Neuronal stem cell (in vitro differentiated cells): ENCODE results near the gene RBM19.
A peak's percentile ranks its signal among the peaks of the same experiment; 100 is the strongest.

Experiments used
- DNase-seq: peaks from one replicate; pipeline ENCODE4 v3.0.0-alpha.2; 2013; ENCODE audit warnings: low spot score
- H2AFZ ChIP-seq: one replicate; pipeline ENCODE4 v1.6.1; 2013; ENCODE audit warnings: mild to moderate bottlenecking, low read length, inconsistent platforms
- H2AK5ac ChIP-seq: 2 replicates; pipeline ENCODE4 v1.6.1; 2013; ENCODE audit warnings: low read depth, mild to moderate bottlenecking, inconsistent platforms, low read length, moderate library complexity, mixed read lengths
- H2BK120ac ChIP-seq: 2 replicates; pipeline ENCODE4 v1.6.1; 2013; ENCODE audit warnings: low read depth, mild to moderate bottlenecking, inconsistent platforms, low read length, moderate library complexity, mixed read lengths
- H2BK12ac ChIP-seq: one replicate; pipeline ENCODE4 v1.6.1; 2013; ENCODE audit warnings: low read length, inconsistent platforms
- H2BK15ac ChIP-seq: 2 replicates; pipeline ENCODE4 v1.6.1; 2013; ENCODE audit warnings: mild to moderate bottlenecking, low read length, inconsistent platforms, mixed read lengths
- H2BK5ac ChIP-seq: one replicate; pipeline ENCODE4 v1.6.1; 2013; ENCODE audit warnings: inconsistent platforms, mild to moderate bottlenecking, low read length, moderate library complexity
- H3K14ac ChIP-seq: one replicate; pipeline ENCODE4 v1.6.1; 2013; ENCODE audit warnings: low read length, inconsistent platforms
- H3K18ac ChIP-seq: 2 replicates; pipeline ENCODE4 v1.6.1; 2013; ENCODE audit warnings: low read length, inconsistent platforms
- H3K23ac ChIP-seq: 2 replicates; pipeline ENCODE4 v1.6.1; 2013; ENCODE audit warnings: low read depth, mild to moderate bottlenecking, mixed read lengths, low read length, inconsistent platforms; ENCODE audit not compliant: poor library complexity
- H3K27ac ChIP-seq: replicated peaks from 3 replicates; pipeline ENCODE4 v1.5.1; 2013; ENCODE audit warnings: low read length, inconsistent platforms
- H3K27me3 ChIP-seq, 3 experiments: 2 replicates each; pipeline ENCODE4 v1.6.1; 2013; ENCODE audit warnings: low read length in 3 of 3, mild to moderate bottlenecking in 2 of 3, inconsistent platforms in 1 of 3, low read depth in 1 of 3, mixed read lengths in 1 of 3, moderate library complexity in 1 of 3; ENCODE audit not compliant: control insufficient read depth in 3 of 3, insufficient read depth in 3 of 3
- H3K36me3 ChIP-seq, 2 donors: replicated peaks in 1 of 2; 2 replicates each; pipeline ENCODE4 v1.6.1; 2013; ENCODE audit warnings: low read length in 2 of 2; ENCODE audit not compliant: control insufficient read depth in 2 of 2, insufficient read depth in 2 of 2
- H3K4ac ChIP-seq: 2 replicates; pipeline ENCODE4 v1.6.1; 2013; ENCODE audit warnings: inconsistent platforms, mild to moderate bottlenecking, low read length, moderate library complexity
- H3K4me1 ChIP-seq, 2 donors: 1 replicate in 1 of 2; 2 replicates in 1 of 2; pipeline ENCODE4 v1.6.1; 2013; ENCODE audit warnings: low read length in 2 of 2, low read depth in 1 of 2; ENCODE audit not compliant: control insufficient read depth in 2 of 2, insufficient read depth in 1 of 2
- H3K4me2 ChIP-seq: one replicate; pipeline ENCODE4 v1.6.1; 2013; ENCODE audit warnings: mild to moderate bottlenecking, low read length, inconsistent platforms; ENCODE audit not compliant: insufficient read depth, poor library complexity, severe bottlenecking
- H3K4me3 ChIP-seq, 2 donors: 2 replicates each; pipeline ENCODE4 v1.5.1; 2013; ENCODE audit warnings: low read length in 2 of 2, mild to moderate bottlenecking in 2 of 2, inconsistent platforms in 1 of 2, moderate library complexity in 1 of 2
- H3K79me1 ChIP-seq: one replicate; pipeline ENCODE4 v1.6.1; 2013; ENCODE audit warnings: low read depth, mild to moderate bottlenecking, inconsistent platforms, low read length, moderate library complexity
- H3K9ac ChIP-seq: one replicate; pipeline ENCODE4 v1.6.1; 2013; ENCODE audit warnings: mild to moderate bottlenecking, low read depth, low read length, inconsistent platforms; ENCODE audit not compliant: poor library complexity
- H3K9me3 ChIP-seq, 2 donors: replicated peaks in 1 of 2; 2 replicates each; pipeline versions ENCODE3 to v1.6.1; 2013; ENCODE audit warnings: low read length in 2 of 2, mild to moderate bottlenecking in 2 of 2, inconsistent platforms in 1 of 2, low read depth in 1 of 2, mixed read lengths in 1 of 2, moderate library complexity in 1 of 2; ENCODE audit not compliant: control insufficient read depth in 2 of 2, insufficient read depth in 1 of 2
- H4K8ac ChIP-seq: one replicate; pipeline ENCODE4 v1.6.1; 2013; ENCODE audit warnings: low read depth, mild to moderate bottlenecking, inconsistent platforms, low read length, moderate library complexity
- H4K91ac ChIP-seq: one replicate; pipeline ENCODE4 v1.6.1; 2013; ENCODE audit warnings: low read length, low read depth, mild to moderate bottlenecking, inconsistent platforms; ENCODE audit not compliant: poor library complexity
- WGBS, 2 donors: extraction: QIAGEN DNeasy Blood & Tissue Kit; methylation state at CpG; one replicate each; pipeline ENCODE4 v1.1.7; 2013; ENCODE audit warnings: missing lambda C conversion rate in 2 of 2, mixed read lengths in 1 of 2; ENCODE audit not compliant: insufficient read length in 2 of 2, insufficient replicate concordance in 1 of 2; ENCODE audit errors: extremely low coverage in 2 of 2; 5-methylcytosine and 5-hydroxymethylcytosine counted together

The RBM19 gene

GRCh38 chr12:113867258-113867657 lies 98.9 kb downstream of the RBM19 start:
- no peak overlapping the region for H2AFZ ChIP-seq
- no CpG with 5 or more reads among the region's 6 CpGs for WGBS, 2 donors
- no peak overlapping the region for H2BK5ac ChIP-seq
- no peak overlapping the region for H3K18ac ChIP-seq
- H2AK5ac ChIP-seq: no peak overlapping the region
- no peak overlapping the region for H3K14ac ChIP-seq
- no peaks in the 10 kb centered on the region for H3K36me3 ChIP-seq
- H2BK12ac ChIP-seq: no peak overlapping the region
- H3K79me1 ChIP-seq: no peaks in the 10 kb centered on the region
- no peak overlapping the region for H2BK120ac ChIP-seq
- H3K23ac ChIP-seq: no peak overlapping the region
- no peak for DNase-seq
- no peak overlapping the region for H3K27ac ChIP-seq
- H3K4me1 ChIP-seq: peaks cover 15 to 25% of the 10 kb centered on the region in 2 donors
- no peak overlapping the region for H3K4ac ChIP-seq
- H3K4me2 ChIP-seq: no peak overlapping the region
- no peak overlapping the region for H3K9ac ChIP-seq
- H3K9me3 ChIP-seq: peaks cover 3% of the 10 kb centered on the region in 2 donors
- no peak overlapping the region for H2BK15ac ChIP-seq
- no peak overlapping the region for H4K8ac ChIP-seq
- no peaks in the 10 kb centered on the region for H3K27me3 ChIP-seq
- H3K4me3 ChIP-seq: no peak overlapping the region
- H4K91ac ChIP-seq: no peak overlapping the region

- Histone ChIP-seq H3K9me3 (peaks cover 1 to 2% of the 10 kb centered on the region in 2 donors), H3K14ac (no peak overlapping the region), H3K36me3 (no peaks in the 10 kb centered on the region), H2BK12ac (no peak overlapping the region), H2AK5ac (no peak overlapping the region), H2BK120ac (no peak overlapping the region), H3K27me3 (no peaks in the 10 kb centered on the region), H4K91ac (no peak overlapping the region), H4K8ac (no peak overlapping the region), H3K9ac (no peak overlapping the region), H3K4me3 (no peak overlapping the region), H3K4me1 (peaks cover 22 to 31% of the 10 kb centered on the region in 2 donors), H3K4ac (no peak overlapping the region), H2BK5ac (no peak overlapping the region), H3K4me2 (no peak overlapping the region), H3K79me1 (no peaks in the 10 kb centered on the region), H3K27ac (no peak overlapping the region), H2AFZ (no peak overlapping the region), H3K23ac (no peak overlapping the region), H2BK15ac (no peak overlapping the region), H3K18ac (no peak overlapping the region)
- no CpG with 5 or more reads among the region's 1 CpG for WGBS, 2 donors
- DNase-seq: no peak
Measured at GRCh38 chr12:113866496-113866895, 99.6 kb downstream of the RBM19 start.

GRCh38 chr12:113863455-113863845 lies 102.7 kb downstream of the RBM19 start:
- Histone ChIP-seq H2AFZ (peak overlapping the region; percentile 50), H3K27ac (peak overlapping the region; percentile 18), H2BK15ac (peak overlapping the region; percentile 13), H3K9me3 (no peaks in the 10 kb centered on the region), H3K23ac (no peak overlapping the region), H2BK12ac (no peak overlapping the region), H4K91ac (no peak overlapping the region), H3K36me3 (no peaks in the 10 kb centered on the region), H3K4me3 (no peak overlapping the region), H3K4me2 (no peak overlapping the region), H3K4me1 (peaks cover 38 to 47% of the 10 kb centered on the region in 2 donors), H3K14ac (no peak overlapping the region), H2AK5ac (no peak overlapping the region), H2BK5ac (no peak overlapping the region), H4K8ac (no peak overlapping the region), H3K27me3 (no peaks in the 10 kb centered on the region), H3K18ac (peak overlapping the region; percentile 92), H3K79me1 (no peaks in the 10 kb centered on the region), H2BK120ac (no peak overlapping the region), H3K4ac (no peak overlapping the region), H3K9ac (no peak overlapping the region)
- no peak for DNase-seq
- WGBS, 2 donors: no CpG with 5 or more reads among the region's 2 CpGs

- Histone ChIP-seq H3K4me1 (peaks cover 42 to 48% of the 10 kb centered on the region in 2 donors), H4K8ac (no peak overlapping the region), H4K91ac (no peak overlapping the region), H2BK12ac (no peak overlapping the region), H3K9me3 (peaks cover 0 to 1% of the 10 kb centered on the region in 2 donors), H3K27ac (peak overlapping the region; percentile 18), H2AFZ (peak overlapping the region; percentile 50), H3K4ac (no peak overlapping the region), H3K27me3 (no peaks in the 10 kb centered on the region), H3K4me3 (no peak overlapping the region), H3K18ac (peak overlapping the region; percentile 92), H3K36me3 (no peaks in the 10 kb centered on the region), H2AK5ac (no peak overlapping the region), H3K14ac (no peak overlapping the region), H2BK5ac (no peak overlapping the region), H2BK120ac (no peak overlapping the region), H3K23ac (no peak overlapping the region), H3K79me1 (no peaks in the 10 kb centered on the region), H3K9ac (no peak overlapping the region), H3K4me2 (no peak overlapping the region), H2BK15ac (peak overlapping the region; percentile 13)
- no peak for DNase-seq
- no CpG with 5 or more reads among the region's 18 CpGs for WGBS, 2 donors
Measured at GRCh38 chr12:113862590-113863454, 103.3 kb downstream of the RBM19 start.
